Tibial artery (tissue), 4 donors: ENCODE results near the gene PSPH.
"Not testable (repeated sequence)": the region's sequence is repeated elsewhere in the genome, so short reads cannot be mapped to it uniquely, and the experiment has no call there.

Source experiments
- DNase-seq, 2 donors: peaks; one replicate each; pipeline ENCODE4 v3.0.0-alpha.2; 2019
- H3K27ac ChIP-seq, 2 donors: fragments of 200-600 bp; sonication (generic) in 1 of 2; 1 replicate in 1 of 2; 2 replicates in 1 of 2; pipeline ENCODE4 v1.5.1; 2018 to 2019; ENCODE audit warnings: mild to moderate bottlenecking in 1 of 2
- H3K27me3 ChIP-seq, 2 donors: fragments of 200-600 bp; sonication (generic) in 1 of 2; one replicate each; pipeline versions ENCODE4 v1.5.1 to v1.6.0; 2016 to 2019
- H3K36me3 ChIP-seq, 3 donors: fragments of 200-600 bp; sonication (generic) in 2 of 3; one replicate each; pipeline ENCODE4 v1.5.1; 2016 to 2019; ENCODE audit warnings: mild to moderate bottlenecking in 2 of 3
- H3K4me1 ChIP-seq, 4 donors: fragments of 200-600 bp; sonication (generic) in 2 of 4; 1 replicate in 3 of 4; 2 replicates in 1 of 4; pipeline ENCODE4 v1.5.1; 2016 to 2019
- H3K4me3 ChIP-seq, 2 donors: fragments of 200-600 bp; sonication (generic) in 1 of 2; 1 replicate in 1 of 2; 2 replicates in 1 of 2; pipeline ENCODE4 v1.5.1; 2018 to 2019; ENCODE audit warnings: mild to moderate bottlenecking in 2 of 2
- H3K9me3 ChIP-seq, 3 donors: fragments of 200-600 bp; sonication (generic) in 1 of 3; one replicate each; pipeline ENCODE4 v1.5.1; 2016 to 2019
- intact Hi-C: fragments of 100-400 bp; cut with DNase I; formaldehyde crosslinking; loops from one replicate; pipeline ENCODE4 v1.15.0; 2023; ENCODE audit warnings: low total_unique reads
- TF ChIP-seq, protein P1 (sequence below), 2 experiments: fragments of 200-600 bp in 1 of 2; fragments of 450-650 bp in 1 of 2; IDR thresholded peaks; one replicate each; pipeline ENCODE4 v1.5.1; 2017 to 2019; ENCODE audit warnings: antibody characterized with exemption in 2 of 2, mild to moderate bottlenecking in 1 of 2, moderate library complexity in 1 of 2

PSPH gene

DNA sequence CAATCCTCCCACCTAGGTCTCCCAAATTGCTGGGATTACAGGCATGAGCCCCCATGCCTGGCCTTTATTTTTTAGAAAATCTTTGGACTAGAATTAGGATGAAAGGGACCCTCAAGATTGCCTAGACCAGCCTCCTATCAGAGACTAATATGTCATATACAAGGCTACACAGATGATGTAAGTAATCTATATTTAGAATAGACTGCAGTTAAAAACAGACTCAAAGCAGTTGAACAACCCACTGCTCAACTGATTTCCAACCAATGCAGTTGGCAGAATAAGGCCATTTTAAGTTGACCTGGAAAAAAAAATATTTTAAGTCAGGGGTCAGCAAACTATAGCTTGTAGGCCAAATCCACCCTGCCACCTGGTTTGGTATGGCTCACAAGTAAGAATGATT, 27.7 kb downstream of the PSPH start:
- Histone ChIP-seq H3K27ac (no peak overlapping the region), H3K4me1 (no peaks in the 10 kb centered on the region), H3K27me3 (no peaks in the 10 kb centered on the region), H3K4me3 (no peak overlapping the region), H3K36me3 (peaks cover 0 to 44% (median 0%) of the 10 kb centered on the region in 3 donors), H3K9me3 (no peaks in the 10 kb centered on the region)
- intact Hi-C loops: no loop called here
- TF ChIP-seq, protein P1, sequence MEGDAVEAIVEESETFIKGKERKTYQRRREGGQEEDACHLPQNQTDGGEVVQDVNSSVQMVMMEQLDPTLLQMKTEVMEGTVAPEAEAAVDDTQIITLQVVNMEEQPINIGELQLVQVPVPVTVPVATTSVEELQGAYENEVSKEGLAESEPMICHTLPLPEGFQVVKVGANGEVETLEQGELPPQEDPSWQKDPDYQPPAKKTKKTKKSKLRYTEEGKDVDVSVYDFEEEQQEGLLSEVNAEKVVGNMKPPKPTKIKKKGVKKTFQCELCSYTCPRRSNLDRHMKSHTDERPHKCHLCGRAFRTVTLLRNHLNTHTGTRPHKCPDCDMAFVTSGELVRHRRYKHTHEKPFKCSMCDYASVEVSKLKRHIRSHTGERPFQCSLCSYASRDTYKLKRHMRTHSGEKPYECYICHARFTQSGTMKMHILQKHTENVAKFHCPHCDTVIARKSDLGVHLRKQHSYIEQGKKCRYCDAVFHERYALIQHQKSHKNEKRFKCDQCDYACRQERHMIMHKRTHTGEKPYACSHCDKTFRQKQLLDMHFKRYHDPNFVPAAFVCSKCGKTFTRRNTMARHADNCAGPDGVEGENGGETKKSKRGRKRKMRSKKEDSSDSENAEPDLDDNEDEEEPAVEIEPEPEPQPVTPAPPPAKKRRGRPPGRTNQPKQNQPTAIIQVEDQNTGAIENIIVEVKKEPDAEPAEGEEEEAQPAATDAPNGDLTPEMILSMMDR (IDR thresholded peaks at IDR 0.05): no peak
- DNase-seq: no peak

DNA sequence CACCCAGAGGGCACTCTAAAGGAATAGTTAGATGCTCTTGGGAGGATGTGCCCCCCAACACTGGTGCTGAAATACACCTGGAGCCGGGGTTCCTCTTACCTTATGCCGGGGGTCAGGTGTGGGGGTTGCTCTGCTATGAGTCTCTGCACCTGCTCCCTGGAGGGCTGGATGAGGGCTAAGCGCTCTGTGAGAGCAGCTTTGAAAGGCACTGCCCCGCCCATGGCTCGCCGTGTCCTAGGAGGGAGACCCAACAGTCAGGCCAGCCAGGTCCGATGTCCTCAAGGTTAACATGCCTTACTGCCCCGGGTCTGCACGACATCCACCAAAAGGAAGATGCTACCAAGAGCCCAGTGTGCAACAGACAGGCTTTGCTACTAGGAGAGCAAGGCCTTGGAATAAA, 31.7 kb downstream of the PSPH start:
- peaks cover 0 to 57% (median 0%) of the 10 kb centered on the region in 3 donors for H3K36me3 ChIP-seq
- DNase-seq: no peak
- intact Hi-C loops: no loop called here

DNA sequence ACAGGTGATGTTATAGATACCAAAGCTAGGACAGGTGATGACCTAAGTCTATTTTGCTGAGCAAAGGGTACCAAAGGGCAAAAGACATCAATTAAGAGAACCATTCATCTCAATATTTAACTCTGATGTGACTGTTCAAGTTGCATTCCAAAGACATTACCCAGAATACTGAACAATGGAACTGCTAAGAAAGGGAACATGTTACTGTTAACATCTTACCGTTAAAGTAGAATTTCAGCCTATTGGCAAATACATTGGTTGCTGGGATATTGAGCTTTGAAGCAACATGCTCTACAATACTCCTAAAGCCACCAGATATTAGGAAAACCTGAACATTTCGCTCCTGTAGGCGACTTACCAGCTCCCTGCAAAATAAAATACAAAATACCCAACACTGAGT, 34.2 kb downstream of the PSPH start:
- H3K4me3 ChIP-seq, H3K4me1 ChIP-seq, H3K9me3 ChIP-seq, DNase-seq, H3K27ac ChIP-seq, H3K27me3 ChIP-seq, intact Hi-C loops: not testable (repeated sequence)
- H3K36me3 ChIP-seq: peaks cover 0 to 61% (median 0%) of the 10 kb centered on the region in 3 donors

More for the DNA sequence above, 31.7 kb downstream of the PSPH start:
- Histone ChIP-seq H3K9me3 (no peaks in the 10 kb centered on the region), H3K27ac (no peak overlapping the region), H3K4me1 (no peaks in the 10 kb centered on the region), H3K27me3 (no peaks in the 10 kb centered on the region), H3K4me3 (no peak overlapping the region)
- TF ChIP-seq, protein P1 (IDR thresholded peaks at IDR 0.05): no peak

DNA sequence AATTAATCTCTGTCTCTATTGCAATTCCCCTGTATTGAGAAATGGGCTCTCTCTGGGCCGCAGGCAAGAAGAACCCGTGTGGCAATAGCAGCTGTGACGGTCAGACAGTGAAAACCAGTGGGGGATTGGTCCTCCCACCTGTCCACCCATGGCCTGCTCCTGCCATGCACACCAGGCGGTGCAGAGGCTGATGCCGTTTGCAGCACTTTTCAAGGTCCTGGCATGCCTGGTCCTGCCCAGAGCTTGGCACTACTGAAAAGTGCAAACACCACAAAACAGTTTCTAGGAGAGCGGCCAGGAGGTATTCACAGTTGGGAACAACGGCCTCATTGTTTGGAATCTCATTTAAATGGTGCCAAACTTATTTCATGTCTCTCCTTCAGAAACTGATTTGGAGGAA, 41.5 kb downstream of the PSPH start:
- no peak for DNase-seq
- H3K27ac ChIP-seq: no peak overlapping the region
- no peaks in the 10 kb centered on the region for H3K4me1 ChIP-seq
- no peaks in the 10 kb centered on the region for H3K9me3 ChIP-seq
- intact Hi-C loops: no loop called here
- H3K4me3 ChIP-seq: no peak overlapping the region
- TF ChIP-seq, protein P1 (IDR thresholded peaks at IDR 0.05): no peak
- H3K27me3 ChIP-seq: no peaks in the 10 kb centered on the region
- peaks cover 0 to 18% (median 0%) of the 10 kb centered on the region in 3 donors for H3K36me3 ChIP-seq

- TF ChIP-seq, protein P1 (IDR thresholded peaks at IDR 0.05): no peak
- Histone ChIP-seq H3K27ac (no peak overlapping the region), H3K27me3 (no peaks in the 10 kb centered on the region), H3K9me3 (no peaks in the 10 kb centered on the region), H3K36me3 (peaks cover 0 to 10% (median 0%) of the 10 kb centered on the region in 3 donors), H3K4me1 (no peaks in the 10 kb centered on the region), H3K4me3 (no peak overlapping the region)
- intact Hi-C loops: no loop called here
- DNase-seq: no peak
Measured at GRCh38 chr7:56007891-56008290, 43.4 kb downstream of the PSPH start.

DNA sequence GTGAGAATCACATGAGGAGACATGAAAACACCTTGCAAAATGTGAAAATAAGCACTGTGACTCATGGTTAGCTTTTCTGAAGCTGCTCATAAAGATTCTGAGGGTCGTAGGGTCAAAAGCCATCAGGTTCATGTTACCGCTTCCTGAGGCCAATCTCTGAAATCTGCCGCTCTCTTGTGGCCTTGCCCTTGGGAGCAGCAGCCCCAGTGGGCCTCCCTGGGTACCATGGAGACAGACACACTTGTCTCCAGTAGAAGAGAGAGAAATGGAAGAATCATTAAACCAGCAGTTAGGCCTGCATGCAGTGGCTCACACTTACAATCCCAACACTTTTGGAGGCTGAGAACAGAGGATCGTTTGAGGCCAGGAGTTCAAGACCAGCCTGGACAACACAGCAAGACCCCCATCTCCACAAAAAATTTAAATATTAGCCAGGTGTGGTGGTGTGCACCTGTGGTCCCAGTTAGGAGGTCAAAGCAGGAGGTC, 44.0 kb downstream of the PSPH start:
- H3K27ac ChIP-seq: no peak overlapping the region
- H3K27me3 ChIP-seq: no peaks in the 10 kb centered on the region
- H3K4me3 ChIP-seq: no peak overlapping the region
- H3K9me3 ChIP-seq: no peaks in the 10 kb centered on the region
- intact Hi-C loops: no loop called here
- TF ChIP-seq, protein P1 (IDR thresholded peaks at IDR 0.05): no peak
- H3K36me3 ChIP-seq: peaks cover 0 to 5% (median 0%) of the 10 kb centered on the region in 3 donors
- DNase-seq: no peak
- H3K4me1 ChIP-seq: no peaks in the 10 kb centered on the region
